GM12891 (cell line): Measurements from ENCODE around the gene H1-8.

ENCODE experiments used
- POLR2A ChIP-seq: IDR thresholded peaks from 2 replicates; pipeline ENCODE4 v1.6.1; 2011; ENCODE audit warnings: low read depth, low read length, control low read depth
- POLR2AphosphoS5 ChIP-seq: IDR thresholded peaks from 2 replicates; pipeline ENCODE4 v1.6.1; 2011; ENCODE audit warnings: low read depth, low read length, control low read depth
- TAF1 ChIP-seq: IDR thresholded peaks from 2 replicates; pipeline ENCODE4 v1.6.1; 2011; ENCODE audit warnings: low read depth, low read length, control low read depth

DNA sequence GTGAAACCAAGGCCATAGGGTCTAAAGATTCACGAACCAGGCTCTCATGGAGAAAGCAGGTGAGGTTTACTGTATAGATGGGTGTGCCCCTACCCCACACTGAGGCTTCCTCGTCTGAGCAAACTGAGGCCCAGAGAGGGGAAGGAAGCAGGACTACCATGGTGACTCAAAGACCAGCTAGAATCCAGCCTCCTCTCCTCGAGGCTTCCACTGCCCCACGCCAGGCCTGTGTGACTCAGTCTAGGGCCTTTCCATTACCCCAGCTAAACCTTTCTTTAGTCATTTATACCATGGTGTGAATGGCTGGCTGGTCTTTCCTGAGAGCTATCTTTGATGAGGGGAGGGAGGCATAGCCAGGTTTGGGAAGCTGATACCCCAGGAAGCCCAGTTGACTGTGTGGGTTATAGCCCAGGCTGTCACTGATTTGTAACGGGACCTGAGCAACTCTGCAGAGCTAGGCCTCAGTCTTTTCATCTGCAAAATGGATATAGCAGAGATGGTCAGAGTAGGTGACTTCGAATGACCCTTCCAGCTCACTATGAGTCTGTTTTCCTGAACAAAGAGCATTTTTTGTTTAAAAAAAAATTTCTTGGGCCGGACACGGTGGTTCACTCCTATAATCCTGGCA is 17.5 kb upstream of the H1-8 start:
- TF ChIP-seq POLR2A (no peak), POLR2AphosphoS5 (no peak), TAF1 (no peak)
